HEK293 (cell line): ENCODE results near the gene SERTAD2.
A peak's percentile ranks its signal among the peaks of the same experiment; 100 is the strongest.

Experiments
- CTCF ChIA-PET: fragments of 350-600 bp; formaldehyde crosslinking; extraction: SDS; loops from one replicate; lab custom pipeline; 2021; ENCODE audit warnings: antibody characterized with exemption; lab: Yijun Ruan, JAX
- POLR2A ChIA-PET: fragments of 300-600 bp; formaldehyde crosslinking; extraction: SDS; loops from one replicate; lab custom pipeline; 2020; ENCODE audit warnings: antibody characterized with exemption, inconsistent platforms; lab: Yijun Ruan, JAX
- H3K27ac ChIP-seq: fragments of 200-500 bp; sonication (Bioruptor generic); 2 replicates; pipeline ENCODE4 v1.5.1; 2014; ENCODE audit warnings: low read depth, low read length, control low read depth, inconsistent platforms; ENCODE audit errors: extremely low read depth
- H3K36me3 ChIP-seq, 2 experiments: fragments of 200-500 bp in 1 of 2; sonication (Bioruptor generic) in 1 of 2; 1 replicate in 1 of 2; 2 replicates in 1 of 2; pipeline ENCODE4 v1.5.1; 2014 to 2017; ENCODE audit warnings: inconsistent platforms in 2 of 2, low read length in 2 of 2; ENCODE audit not compliant: control insufficient read depth in 2 of 2, insufficient read depth in 1 of 2
- H3K4me1 ChIP-seq: fragments of 200-500 bp; sonication (Bioruptor generic); 2 replicates; pipeline ENCODE4 v1.5.1; 2014; ENCODE audit warnings: mild to moderate bottlenecking, low read length, inconsistent platforms; ENCODE audit not compliant: control insufficient read depth, insufficient read depth
- H3K4me3 ChIP-seq: 2 replicates; pipeline ENCODE4 v1.5.1; 2011; ENCODE audit warnings: low read depth, mild to moderate bottlenecking, control low read depth, low read length, moderate library complexity
- H3K9me3 ChIP-seq: fragments of 200-500 bp; sonication (Bioruptor generic); 2 replicates; pipeline ENCODE4 v1.5.1; 2014; ENCODE audit warnings: low read depth, low read length, inconsistent platforms; ENCODE audit not compliant: control insufficient read depth, insufficient read depth
- TCF7L2 ChIP-seq: IDR thresholded peaks from 2 replicates; pipeline ENCODE4 v1.6.1; 2011; ENCODE audit warnings: low read depth, mild to moderate bottlenecking, inconsistent platforms, low read length, moderate library complexity, borderline replicate concordance
- ZBTB11 ChIP-seq: fragments of 450-650 bp; formaldehyde crosslinking; conservative IDR thresholded peaks from 2 replicates; pipeline ENCODE4 v1.5.1; 2016; ENCODE audit warnings: low read depth, missing biosample characterization, missing genetic modification characterization
- ZFHX2 ChIP-seq: fragments of 450-650 bp; formaldehyde crosslinking; conservative IDR thresholded peaks from 2 replicates; pipeline ENCODE4 v1.5.1; 2016; ENCODE audit warnings: missing biosample characterization, missing genetic modification characterization
- ZNF155 ChIP-seq: fragments of 450-650 bp; formaldehyde crosslinking; IDR thresholded peaks from 2 replicates; pipeline ENCODE4 v1.5.1; 2016; ENCODE audit warnings: missing biosample characterization, missing genetic modification characterization
- ZNF239 ChIP-seq: fragments of 450-650 bp; formaldehyde crosslinking; IDR thresholded peaks from 2 replicates; pipeline ENCODE4 v1.5.1; 2016; ENCODE audit warnings: missing biosample characterization, missing genetic modification characterization
- ZNF24 ChIP-seq: fragments of 450-650 bp; formaldehyde crosslinking; IDR thresholded peaks from 2 replicates; pipeline ENCODE4 v1.5.1; 2016; ENCODE audit warnings: missing biosample characterization, missing genetic modification characterization
- ZNF416 ChIP-seq: fragments of 450-650 bp; formaldehyde crosslinking; IDR thresholded peaks from 2 replicates; pipeline ENCODE4 v1.5.1; 2016; ENCODE audit warnings: missing biosample characterization, missing genetic modification characterization
- ZNF549 ChIP-seq: fragments of 450-650 bp; IDR thresholded peaks from 2 replicates; pipeline ENCODE4 v1.5.1; 2018; ENCODE audit warnings: missing biosample characterization, missing genetic modification characterization, mild to moderate bottlenecking, inconsistent platforms, moderate library complexity
- ZNF768 ChIP-seq: fragments of 450-650 bp; formaldehyde crosslinking; IDR thresholded peaks from 2 replicates; pipeline ENCODE4 v1.5.1; 2018; ENCODE audit warnings: missing biosample characterization, mild to moderate bottlenecking, missing genetic modification characterization
- ZSCAN23 ChIP-seq: fragments of 450-650 bp; formaldehyde crosslinking; IDR thresholded peaks from 2 replicates; pipeline ENCODE4 v1.5.1; 2016; ENCODE audit warnings: missing biosample characterization, missing genetic modification characterization
- ZSCAN30 ChIP-seq: fragments of 450-650 bp; IDR thresholded peaks from 2 replicates; pipeline ENCODE4 v1.5.1; 2018; ENCODE audit warnings: missing biosample characterization, mild to moderate bottlenecking, missing genetic modification characterization, moderate library complexity
- TF ChIP-seq, protein P1 (sequence below): fragments of 450-650 bp; formaldehyde crosslinking; IDR thresholded peaks from 2 replicates; pipeline ENCODE4 v1.5.1; 2017; ENCODE audit warnings: missing biosample characterization, mild to moderate bottlenecking, missing genetic modification characterization, moderate library complexity
- TF ChIP-seq, protein P2 (sequence below): fragments of 450-650 bp; formaldehyde crosslinking; IDR thresholded peaks from 2 replicates; pipeline ENCODE4 v1.5.1; 2016; ENCODE audit warnings: missing biosample characterization, missing genetic modification characterization, low read depth

The SERTAD2 gene

DNA sequence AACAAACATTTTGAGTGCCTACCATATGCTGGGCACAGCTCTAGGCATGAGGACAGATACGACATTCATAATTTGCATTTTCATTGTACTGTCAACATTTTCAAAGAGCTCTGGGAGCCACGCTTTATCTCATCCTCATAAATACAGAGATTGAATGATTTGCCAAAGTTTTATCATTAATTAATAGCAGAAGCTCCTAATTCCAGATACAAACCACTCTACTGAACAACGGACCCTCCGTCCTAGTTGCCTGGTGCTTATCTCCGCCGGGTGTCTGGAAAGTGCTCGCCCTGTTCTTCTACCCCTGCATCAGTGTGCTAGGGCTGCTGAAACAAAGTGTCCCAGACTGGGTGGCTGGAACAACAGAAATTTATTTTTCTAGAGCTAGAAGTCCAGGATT is 23.8 kb downstream of the SERTAD2 start:
- no peaks in the 10 kb centered on the region for H3K9me3 ChIP-seq
- TF ChIP-seq ZNF24 (no peak), ZNF155 (tag by site-specific recombination) (no peak), ZSCAN30 (tag by site-specific recombination) (no peak), TCF7L2 (no peak), ZNF416 (tag by site-specific recombination) (no peak), ZSCAN23 (no peak), ZFHX2 (tag by site-specific recombination) (no peak), ZBTB11 (tag by site-specific recombination) (no peak)
- TF ChIP-seq, protein P1, sequence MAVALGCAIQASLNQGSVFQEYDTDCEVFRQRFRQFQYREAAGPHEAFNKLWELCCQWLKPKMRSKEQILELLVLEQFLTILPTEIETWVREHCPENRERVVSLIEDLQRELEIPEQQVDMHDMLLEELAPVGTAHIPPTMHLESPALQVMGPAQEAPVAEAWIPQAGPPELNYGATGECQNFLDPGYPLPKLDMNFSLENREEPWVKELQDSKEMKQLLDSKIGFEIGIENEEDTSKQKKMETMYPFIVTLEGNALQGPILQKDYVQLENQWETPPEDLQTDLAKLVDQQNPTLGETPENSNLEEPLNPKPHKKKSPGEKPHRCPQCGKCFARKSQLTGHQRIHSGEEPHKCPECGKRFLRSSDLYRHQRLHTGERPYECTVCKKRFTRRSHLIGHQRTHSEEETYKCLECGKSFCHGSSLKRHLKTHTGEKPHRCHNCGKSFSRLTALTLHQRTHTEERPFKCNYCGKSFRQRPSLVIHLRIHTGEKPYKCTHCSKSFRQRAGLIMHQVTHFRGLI (tag by site-specific recombination): no peak
- TF ChIP-seq, protein P2, sequence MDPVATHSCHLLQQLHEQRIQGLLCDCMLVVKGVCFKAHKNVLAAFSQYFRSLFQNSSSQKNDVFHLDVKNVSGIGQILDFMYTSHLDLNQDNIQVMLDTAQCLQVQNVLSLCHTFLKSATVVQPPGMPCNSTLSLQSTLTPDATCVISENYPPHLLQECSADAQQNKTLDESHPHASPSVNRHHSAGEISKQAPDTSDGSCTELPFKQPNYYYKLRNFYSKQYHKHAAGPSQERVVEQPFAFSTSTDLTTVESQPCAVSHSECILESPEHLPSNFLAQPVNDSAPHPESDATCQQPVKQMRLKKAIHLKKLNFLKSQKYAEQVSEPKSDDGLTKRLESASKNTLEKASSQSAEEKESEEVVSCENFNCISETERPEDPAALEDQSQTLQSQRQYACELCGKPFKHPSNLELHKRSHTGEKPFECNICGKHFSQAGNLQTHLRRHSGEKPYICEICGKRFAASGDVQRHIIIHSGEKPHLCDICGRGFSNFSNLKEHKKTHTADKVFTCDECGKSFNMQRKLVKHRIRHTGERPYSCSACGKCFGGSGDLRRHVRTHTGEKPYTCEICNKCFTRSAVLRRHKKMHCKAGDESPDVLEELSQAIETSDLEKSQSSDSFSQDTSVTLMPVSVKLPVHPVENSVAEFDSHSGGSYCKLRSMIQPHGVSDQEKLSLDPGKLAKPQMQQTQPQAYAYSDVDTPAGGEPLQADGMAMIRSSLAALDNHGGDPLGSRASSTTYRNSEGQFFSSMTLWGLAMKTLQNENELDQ (tag by site-specific recombination): no peak
- peaks cover 6% of the 10 kb centered on the region; the same call in 1 of the 2 replicates for H3K4me1 ChIP-seq
- CTCF ChIA-PET: interaction anchor here (0.6 kb wide), 1 partner anchor 227 kb away, joined by 5 read pairs; no protein-coding TSS in a partner anchor
- H3K36me3 ChIP-seq: peaks cover 0 to 22% of the 10 kb centered on the region in 2 experiments; a peak in 2 of 3 replicates
- H3K27ac ChIP-seq: no peak overlapping the region
- POLR2A ChIA-PET: no interaction called here
- H3K4me3 ChIP-seq: no peak overlapping the region

GRCh38 chr2:64629329-64629781 is 24.4 kb downstream of the SERTAD2 start:
- H3K27ac ChIP-seq: no peak overlapping the region
- CTCF ChIA-PET: interaction anchor here (0.6 kb wide), 1 partner anchor 244 kb away, joined by 3 read pairs; no protein-coding TSS in a partner anchor
- no peak for TF ChIP-seq ZNF549 (tag by site-specific recombination)
- TF ChIP-seq ZNF768 (tag by site-specific recombination): no peak
- peak; percentile 96 for TF ChIP-seq ZNF239 (tag by site-specific recombination)
- TF ChIP-seq, all 188 proteins: peak for 1
- H3K36me3 ChIP-seq: peaks cover 0 to 17% of the 10 kb centered on the region in 2 experiments; a peak in 2 of 3 replicates
- no peak overlapping the region for H3K4me3 ChIP-seq
- H3K9me3 ChIP-seq: no peaks in the 10 kb centered on the region
- POLR2A ChIA-PET: no interaction called here
- peaks cover 6% of the 10 kb centered on the region; the same call in 1 of the 2 replicates for H3K4me1 ChIP-seq
